Measurements from ENCODE around the gene C1orf50.

C1orf50 gene

DNA sequence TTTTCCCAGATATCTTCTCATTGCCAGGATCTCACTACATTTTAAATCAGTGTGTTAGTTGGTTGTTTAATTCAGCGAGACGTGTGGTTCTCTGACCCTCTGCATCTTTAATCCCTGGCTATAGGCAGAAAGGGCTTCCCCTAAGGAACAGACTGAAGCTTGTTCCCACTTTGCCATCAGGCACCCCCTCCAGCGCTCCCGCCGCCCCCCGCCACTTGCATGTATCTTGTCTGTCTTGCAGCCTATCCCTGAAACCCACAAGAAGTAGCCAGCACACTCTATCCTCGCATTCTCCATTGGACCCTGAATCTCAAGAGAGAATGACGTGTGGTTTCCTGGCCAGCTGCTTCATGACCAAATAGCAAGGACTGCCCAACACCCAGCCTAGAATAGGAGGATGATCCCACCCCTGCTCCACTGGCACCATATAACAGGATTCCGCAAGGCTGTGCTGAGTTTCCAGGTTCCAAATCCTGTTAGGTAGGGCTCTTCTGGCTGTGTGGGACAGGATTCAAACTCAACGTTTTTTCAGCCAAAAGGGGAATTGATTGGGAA lies 34.8 kb upstream of the C1orf50 start:
- Histone ChIP-seq H3K4me1 (peaks cover 23 to 39% (median 30%) of the 10 kb centered on the region in 10 experiments), H3K9me3 (replicated peaks in 1 of 11) (no peaks in the 10 kb centered on the region), H3K36me3 (no peaks in the 10 kb centered on the region), H3K27ac (no peak overlapping the region), H3K27me3 (no peaks in the 10 kb centered on the region), H3K9ac (no peak overlapping the region; a peak in 1 of 22 replicates), H4K20me1 (no peaks in the 10 kb centered on the region), H3K4me2 (peak overlapping the region; percentile 26 to 71 (median 48); a peak in 19 of 22 replicates), H3K4me3 (no peak overlapping the region)
- no peak for TF ChIP-seq Cebpa-rat (IDR thresholded peaks at IDR 0.05)

DNA sequence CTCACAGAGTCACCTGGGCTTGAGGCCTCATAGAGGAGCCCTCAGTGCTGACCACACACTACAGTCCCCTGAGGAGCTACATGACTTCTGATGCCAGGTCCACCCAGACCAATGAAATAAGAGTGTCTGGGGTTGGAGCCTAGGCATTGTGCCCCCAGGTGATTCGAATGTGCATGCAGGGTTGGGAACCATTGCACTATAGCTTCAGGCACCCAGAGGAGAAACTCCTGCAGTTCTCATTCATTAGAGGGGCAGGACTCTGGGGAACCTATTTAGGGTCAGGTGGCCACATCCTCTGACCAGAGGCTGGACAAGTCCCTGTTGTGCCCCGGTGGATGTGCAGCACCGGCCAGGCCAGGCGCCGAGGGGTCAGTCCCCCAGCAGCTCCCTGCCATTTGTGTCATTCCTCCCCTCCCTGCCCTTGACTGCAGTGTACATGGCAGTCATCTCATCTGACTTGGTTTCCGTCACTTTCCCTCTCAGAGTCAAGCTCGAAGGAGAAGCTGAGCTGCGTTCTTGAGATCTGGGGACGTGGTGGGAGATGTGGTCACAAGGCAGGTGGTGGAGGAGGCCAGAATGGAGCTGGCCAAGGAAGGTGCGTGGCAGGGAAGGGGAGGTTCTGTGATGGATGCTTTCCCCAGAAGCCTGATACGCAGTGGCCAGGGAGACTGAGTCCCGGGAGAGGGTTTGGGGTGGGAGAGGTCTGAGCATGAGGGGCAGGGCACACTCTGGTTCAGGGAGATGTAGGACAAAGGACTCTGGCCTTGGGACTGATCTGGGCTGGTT lies 33.4 kb upstream of the C1orf50 start:
- no peaks in the 10 kb centered on the region for H3K27me3 ChIP-seq
- no peak overlapping the region for H3K27ac ChIP-seq
- no peak for TF ChIP-seq Cebpa-rat (IDR thresholded peaks at IDR 0.05)
- H3K9ac ChIP-seq: no peak overlapping the region
- H4K20me1 ChIP-seq: no peaks in the 10 kb centered on the region
- peaks cover 37 to 53% (median 44%) of the 10 kb centered on the region in 10 experiments for H3K4me1 ChIP-seq
- no peaks in the 10 kb centered on the region for H3K9me3 ChIP-seq (replicated peaks in 1 of 11)
- no peak overlapping the region for H3K4me2 ChIP-seq
- H3K36me3 ChIP-seq: no peaks in the 10 kb centered on the region
- H3K4me3 ChIP-seq: no peak overlapping the region

DNA sequence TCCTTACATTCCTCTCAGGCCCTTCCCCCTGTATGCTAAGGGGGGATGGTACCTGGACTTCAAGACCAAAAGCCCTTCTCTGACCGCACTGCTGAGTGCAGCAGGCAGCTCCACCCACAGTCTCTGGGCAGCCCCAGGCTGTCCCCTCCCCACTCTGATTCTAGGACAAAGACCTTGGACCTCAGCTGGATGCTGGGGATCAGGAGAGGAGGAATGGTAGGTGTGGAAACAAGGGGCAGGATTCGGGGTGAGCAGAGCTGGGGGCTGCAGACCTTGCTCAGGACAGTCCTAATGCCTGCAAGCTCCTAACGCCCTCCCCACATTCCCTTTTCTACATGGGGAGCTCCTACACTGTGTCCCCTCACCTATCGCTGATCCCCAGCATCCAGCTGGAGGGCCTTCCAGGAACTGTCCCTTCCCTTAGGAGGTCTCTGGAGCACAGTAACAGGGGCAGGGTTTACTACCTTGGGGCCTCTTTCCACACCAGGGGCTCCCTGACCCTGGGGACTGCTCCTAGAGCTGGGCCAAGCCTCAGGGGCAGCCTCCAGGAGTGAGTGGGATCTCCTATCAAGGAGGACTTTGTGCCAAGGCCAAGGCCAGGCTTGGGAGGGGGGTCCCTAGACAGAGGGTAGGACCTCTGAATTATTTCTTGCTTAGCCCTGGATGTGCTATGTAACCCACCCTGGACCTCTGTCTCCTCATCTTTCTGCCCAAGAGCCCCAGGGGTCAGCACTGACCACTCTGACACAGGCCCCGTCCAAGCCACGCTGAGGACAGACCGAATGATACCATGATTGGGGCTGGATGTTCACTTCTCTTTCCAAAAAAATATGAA lies 32.6 kb upstream of the C1orf50 start:
- Histone ChIP-seq H3K36me3 (no peaks in the 10 kb centered on the region), H4K20me1 (no peaks in the 10 kb centered on the region), H3K27me3 (no peaks in the 10 kb centered on the region), H3K9me3 (replicated peaks in 1 of 11) (no peaks in the 10 kb centered on the region), H3K9ac (no peak overlapping the region), H3K4me3 (no peak overlapping the region), H3K4me1 (peaks cover 37 to 61% (median 51%) of the 10 kb centered on the region in 10 experiments), H3K4me2 (no peak overlapping the region), H3K27ac (peak overlapping the region in 2 of 11 experiments; percentile 4 to 37; a peak in 2 of 22 replicates)
- no peak for TF ChIP-seq Cebpa-rat (IDR thresholded peaks at IDR 0.05)

DNA sequence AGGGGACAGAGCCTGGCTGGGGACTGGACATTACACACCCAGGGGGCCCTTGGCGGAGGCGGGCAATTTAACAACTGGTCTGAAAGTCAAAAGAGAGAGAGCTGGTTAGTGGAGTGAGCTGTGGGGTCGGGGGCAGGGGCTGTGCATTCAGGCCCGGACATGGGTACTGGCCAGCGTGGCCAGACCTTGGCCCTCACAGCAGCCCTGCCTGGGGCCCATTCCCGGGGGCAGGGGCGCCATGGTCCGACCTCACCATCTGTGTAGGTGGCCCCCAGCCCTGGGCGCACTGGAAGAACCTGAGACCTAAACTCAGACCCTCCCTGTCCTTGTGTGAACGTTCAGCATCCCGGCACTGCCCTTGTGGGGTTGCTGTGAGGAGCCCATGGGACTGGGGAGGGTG lies 32.0 kb upstream of the C1orf50 start:
- Histone ChIP-seq H3K36me3 (no peaks in the 10 kb centered on the region), H3K4me3 (no peak overlapping the region), H4K20me1 (peaks cover 0 to 5% (median 0%) of the 10 kb centered on the region in 11 experiments; a peak in 1 of 22 replicates), H3K9me3 (replicated peaks in 1 of 11) (no peaks in the 10 kb centered on the region), H3K4me2 (peak overlapping the region in 1 of 11 experiments; percentile 74; a peak in 2 of 22 replicates), H3K27me3 (no peaks in the 10 kb centered on the region), H3K9ac (no peak overlapping the region), H3K27ac (peak overlapping the region in 3 of 11 experiments; percentile 4 to 64 (median 37); a peak in 2 of 22 replicates), H3K4me1 (peaks cover 37 to 61% (median 51%) of the 10 kb centered on the region in 10 experiments)
- TF ChIP-seq Cebpa-rat (IDR thresholded peaks at IDR 0.05): no peak

DNA sequence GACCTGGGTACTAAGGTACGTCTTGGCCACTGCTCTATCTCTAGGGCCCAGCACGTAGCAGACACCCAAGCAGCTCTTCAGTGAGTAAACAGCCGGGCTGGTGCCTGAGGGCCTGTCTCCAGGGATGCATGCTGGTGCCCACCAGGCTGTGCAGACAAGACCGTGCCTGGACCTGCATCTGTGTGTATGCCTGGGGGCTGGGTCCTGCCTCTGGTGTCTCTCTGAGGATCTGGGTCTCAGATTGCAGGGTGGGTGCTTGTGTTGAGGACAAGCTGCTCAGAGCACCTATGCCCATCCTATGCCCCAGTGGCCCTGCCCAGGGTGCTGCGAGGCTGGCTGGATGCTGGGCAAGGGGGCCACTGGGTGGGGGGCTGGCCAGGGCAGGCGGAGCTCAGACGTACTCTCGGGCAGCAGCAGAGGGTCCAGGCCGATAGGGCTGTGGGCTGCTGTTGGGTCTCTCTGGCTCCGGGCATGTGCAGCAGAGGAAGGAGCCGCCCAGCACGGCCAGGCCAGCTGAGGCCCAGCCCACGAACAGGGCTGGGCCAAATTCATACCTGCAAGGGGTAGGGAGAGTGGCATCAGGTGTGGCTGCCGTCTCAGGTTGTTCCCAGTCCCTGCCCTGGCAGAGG lies 31.5 kb upstream of the C1orf50 start:
- Histone ChIP-seq H3K4me3 (no peak overlapping the region), H3K4me1 (peaks cover 37 to 61% (median 51%) of the 10 kb centered on the region in 10 experiments), H3K27me3 (no peaks in the 10 kb centered on the region), H3K4me2 (peak overlapping the region in 9 of 11 experiments; percentile 0 to 92 (median 76); a peak in 11 of 22 replicates), H3K9me3 (replicated peaks in 1 of 11) (no peaks in the 10 kb centered on the region), H3K27ac (peak overlapping the region in 5 of 11 experiments; percentile 37 to 75 (median 65); a peak in 4 of 22 replicates), H3K36me3 (no peaks in the 10 kb centered on the region), H4K20me1 (peaks cover 0 to 6% (median 0%) of the 10 kb centered on the region in 11 experiments; a peak in 1 of 22 replicates), H3K9ac (no peak overlapping the region)
- TF ChIP-seq Cebpa-rat (IDR thresholded peaks at IDR 0.05): no peak

DNA sequence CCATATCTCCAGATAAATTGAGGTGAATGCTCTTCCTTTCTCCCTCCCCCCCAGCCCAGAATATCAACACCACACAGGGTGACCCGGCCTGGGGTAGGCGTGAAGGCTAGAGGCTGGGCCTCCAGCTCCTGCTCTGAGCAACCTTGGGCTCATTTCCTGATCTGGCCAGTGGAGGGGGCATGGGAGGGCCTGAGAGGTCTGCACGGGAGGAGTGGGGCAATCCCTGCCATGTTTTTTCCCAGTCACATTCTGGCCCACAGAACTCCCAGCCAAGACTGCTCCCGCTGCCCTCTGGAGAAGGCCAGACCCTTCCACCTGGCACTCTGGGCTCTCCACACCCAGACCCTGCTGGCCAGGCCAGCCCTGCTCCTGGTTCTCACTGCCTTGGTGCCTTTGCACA lies 30.9 kb upstream of the C1orf50 start:
- Histone ChIP-seq H3K4me1 (peaks cover 37 to 61% (median 51%) of the 10 kb centered on the region in 10 experiments), H3K4me2 (peak overlapping the region; percentile 74 to 92 (median 79)), H3K27ac (peak overlapping the region in 9 of 11 experiments; percentile 14 to 75 (median 64); a peak in 17 of 22 replicates), H3K27me3 (no peaks in the 10 kb centered on the region), H3K4me3 (no peak overlapping the region), H3K36me3 (no peaks in the 10 kb centered on the region), H3K9me3 (replicated peaks in 1 of 11) (no peaks in the 10 kb centered on the region), H4K20me1 (peaks cover 0 to 6% (median 0%) of the 10 kb centered on the region in 11 experiments; a peak in 1 of 22 replicates), H3K9ac (peak overlapping the region in 3 of 11 experiments; percentile 11 to 43 (median 34); a peak in 4 of 22 replicates)
- no peak for TF ChIP-seq Cebpa-rat (IDR thresholded peaks at IDR 0.05)

DNA sequence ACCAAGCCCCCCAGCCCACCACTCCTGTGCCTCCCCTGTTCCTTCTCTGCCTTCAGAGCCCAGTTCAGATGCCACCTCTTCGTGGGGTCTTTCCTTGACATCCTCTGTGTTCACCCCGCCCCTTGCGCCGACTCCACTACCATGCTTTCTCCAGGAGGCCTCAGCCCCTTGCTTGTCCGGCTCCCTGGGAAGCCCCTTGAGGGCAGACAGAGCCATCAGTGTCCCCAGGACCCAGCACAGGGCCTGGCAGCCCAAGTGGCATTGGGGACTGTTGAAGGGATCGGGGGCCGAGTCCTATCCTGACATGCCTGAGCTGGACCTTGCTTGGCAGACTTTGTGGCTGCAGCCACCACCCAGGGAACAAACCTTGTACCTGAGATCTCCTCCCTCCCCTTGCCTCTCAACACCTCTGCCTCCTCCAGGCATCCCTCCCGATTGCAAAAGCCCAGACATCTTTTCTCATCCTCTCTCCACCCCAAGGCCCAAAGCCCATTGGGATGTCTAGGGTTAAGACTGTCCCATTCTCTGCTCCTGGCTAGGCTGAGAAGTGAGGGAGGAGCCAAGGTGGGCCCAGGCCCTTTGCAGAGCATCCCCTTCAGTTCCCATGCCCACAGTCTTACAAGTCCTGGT lies 30.4 kb upstream of the C1orf50 start:
- TF ChIP-seq Cebpa-rat (IDR thresholded peaks at IDR 0.05): no peak; a peak in 1 of 22 replicates
- peak overlapping the region in 9 of 11 experiments; percentile 3 to 52 (median 34); a peak in 15 of 22 replicates for H3K9ac ChIP-seq
- H3K36me3 ChIP-seq: no peaks in the 10 kb centered on the region
- peaks cover 37 to 61% (median 51%) of the 10 kb centered on the region in 10 experiments for H3K4me1 ChIP-seq
- no peak overlapping the region for H3K4me3 ChIP-seq
- H3K27ac ChIP-seq: peak overlapping the region in 9 of 11 experiments; percentile 14 to 75 (median 64); a peak in 18 of 22 replicates
- H3K9me3 ChIP-seq (replicated peaks in 1 of 11): no peaks in the 10 kb centered on the region
- no peaks in the 10 kb centered on the region for H3K27me3 ChIP-seq
- peak overlapping the region; percentile 74 to 92 (median 79) for H3K4me2 ChIP-seq
- peaks cover 0 to 6% (median 0%) of the 10 kb centered on the region in 11 experiments; a peak in 1 of 22 replicates for H4K20me1 ChIP-seq

DNA sequence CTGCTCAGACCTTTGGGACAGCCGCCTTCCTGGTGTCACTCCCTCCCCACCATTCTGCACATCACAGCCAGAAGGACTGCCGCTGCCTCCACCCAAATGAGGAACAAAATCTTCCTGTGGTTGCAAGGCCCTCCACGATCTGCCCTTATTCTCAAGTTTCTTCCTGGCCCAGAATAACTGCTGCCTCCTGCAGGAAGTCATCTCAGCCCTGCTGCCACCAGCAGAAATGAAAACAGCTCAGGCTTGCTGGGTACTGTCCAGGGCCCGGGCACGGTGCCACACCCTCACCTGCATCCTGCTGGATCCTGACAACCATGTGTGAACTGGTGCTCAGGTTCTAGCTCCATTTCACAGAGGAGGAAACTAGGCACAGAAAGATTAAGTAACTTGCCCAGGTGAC lies 29.8 kb upstream of the C1orf50 start:
- Histone ChIP-seq H3K4me3 (0 out of 20 replicates have a peak overlapping the region, but pooled peaks of 1 of the 10 experiments have one; percentile 1), H4K20me1 (peaks cover 0 to 6% (median 0%) of the 10 kb centered on the region in 11 experiments; a peak in 1 of 22 replicates), H3K27ac (peak overlapping the region in 10 of 11 experiments; percentile 1 to 75 (median 64); a peak in 18 of 22 replicates), H3K9me3 (replicated peaks in 1 of 11) (no peaks in the 10 kb centered on the region), H3K27me3 (no peaks in the 10 kb centered on the region), H3K36me3 (no peaks in the 10 kb centered on the region), H3K9ac (peak overlapping the region in 10 of 11 experiments; percentile 3 to 56 (median 38); a peak in 15 of 22 replicates), H3K4me1 (peaks cover 35 to 56% (median 46%) of the 10 kb centered on the region in 10 experiments), H3K4me2 (peak overlapping the region; percentile 74 to 92 (median 79))
- TF ChIP-seq Cebpa-rat (IDR thresholded peaks at IDR 0.05): no peak; a peak in 1 of 22 replicates
